T-helper 1 cell (primary cell): ENCODE measurements around the gene A4GALT.
"Not testable (repeated sequence)": the region's sequence is repeated elsewhere in the genome, so short reads cannot be mapped to it uniquely, and the experiment has no call there.

Experiments
- DNase-seq, 5 donors: peaks; one replicate each; pipeline ENCODE4 v3.0.0-alpha.2; 2012 to 2020

Gene A4GALT

DNA sequence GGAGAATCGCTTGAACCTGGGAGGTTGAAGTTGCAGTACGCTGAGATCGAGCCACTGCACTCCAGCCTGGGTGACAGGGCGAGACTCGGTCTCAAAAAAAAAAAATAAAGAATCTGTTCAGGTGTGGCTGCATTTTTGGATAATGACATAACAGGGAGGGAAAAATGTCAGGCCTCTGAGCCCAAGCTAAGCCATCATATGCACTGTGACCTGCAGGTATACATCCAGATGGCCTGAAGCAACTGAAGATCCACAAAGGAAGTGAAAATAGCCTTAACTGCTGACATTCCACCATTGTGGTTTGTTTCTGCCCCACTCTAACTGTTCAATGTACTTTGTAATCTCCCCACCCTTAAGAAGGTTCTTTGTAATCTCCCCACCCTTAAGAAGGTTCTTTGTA lies 19.6 kb upstream of the A4GALT start:
- not testable (repeated sequence) for DNase-seq

DNA sequence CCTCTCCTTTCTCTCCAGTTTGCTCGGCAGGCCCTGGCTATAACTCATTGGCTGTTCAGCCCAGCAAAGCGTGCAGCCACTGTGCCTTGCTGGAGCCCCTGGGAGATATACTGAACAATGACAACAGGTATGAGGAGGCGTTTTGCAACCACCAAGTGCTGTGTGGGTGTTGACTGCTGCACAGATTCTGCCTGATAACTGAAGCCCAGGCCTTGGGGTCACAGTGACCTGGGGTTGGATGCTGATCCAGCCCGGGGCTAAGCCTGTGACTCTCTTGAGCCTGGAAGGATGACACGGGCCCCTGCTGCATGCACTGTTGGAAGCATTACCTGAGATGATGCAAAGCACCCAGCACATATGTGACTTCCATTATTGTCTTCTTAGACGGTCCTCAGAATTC lies 13.7 kb upstream of the A4GALT start:
- no peak for DNase-seq

DNA sequence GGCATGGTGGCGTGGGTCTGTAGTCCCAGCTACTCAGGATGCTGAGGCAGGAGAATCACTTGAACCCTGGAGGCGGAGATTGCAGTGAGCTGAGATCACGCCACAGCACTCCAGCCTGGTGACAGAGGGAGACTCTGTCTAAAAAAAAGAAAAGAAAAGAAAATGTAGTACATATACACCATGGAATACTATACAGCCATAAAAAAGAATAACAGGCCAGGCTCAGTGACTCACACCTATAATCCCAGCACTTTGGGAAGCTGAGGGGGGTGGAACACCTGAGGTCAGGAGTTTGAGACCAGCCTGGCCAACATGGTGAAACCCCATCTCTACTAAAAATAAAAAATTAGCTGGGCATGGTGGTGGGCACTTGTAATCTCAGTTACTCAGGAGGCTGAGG lies 12.7 kb upstream of the A4GALT start:
- DNase-seq = not testable (repeated sequence)

DNA sequence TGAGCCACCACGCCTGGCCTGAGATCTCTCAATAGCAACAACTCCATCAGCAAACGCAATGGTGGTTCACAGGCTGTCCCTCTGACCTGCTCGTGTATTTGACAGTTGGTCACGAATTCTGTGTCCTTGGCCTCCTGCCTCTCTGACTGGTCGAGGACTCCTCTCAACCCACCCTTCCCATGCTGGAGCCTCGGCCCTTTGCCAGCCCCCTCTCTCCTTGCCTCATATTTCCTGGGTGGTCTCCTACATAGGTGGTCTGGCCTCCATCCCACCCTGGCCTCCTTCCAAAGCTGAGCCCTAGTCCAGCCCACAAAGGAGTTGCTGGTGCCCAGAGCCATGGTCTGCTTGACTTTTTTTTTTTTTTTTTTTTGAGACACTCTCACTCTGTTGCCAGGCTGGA lies 11.4 kb upstream of the A4GALT start:
- no peak for DNase-seq

DNA sequence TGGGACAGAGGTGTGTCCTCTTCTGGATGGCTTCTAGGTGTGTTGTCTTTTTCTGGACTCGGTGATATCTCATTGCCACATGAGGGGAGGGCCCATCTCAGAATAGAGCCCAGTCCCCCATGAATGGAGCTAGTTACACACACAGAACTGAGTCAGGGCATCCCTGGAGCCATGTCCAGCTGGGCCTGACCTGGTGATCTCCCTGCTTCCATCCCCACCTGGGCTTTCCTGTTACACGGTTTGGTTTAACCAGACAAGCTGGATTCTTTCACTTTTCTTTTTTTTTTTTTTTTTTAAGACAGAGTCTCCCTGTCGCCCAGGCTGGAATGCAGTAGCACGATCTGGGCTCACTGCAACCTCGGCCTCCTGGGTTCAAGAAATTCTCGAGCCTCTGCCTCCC lies 6.1 kb upstream of the A4GALT start:
- no peak for DNase-seq

DNA sequence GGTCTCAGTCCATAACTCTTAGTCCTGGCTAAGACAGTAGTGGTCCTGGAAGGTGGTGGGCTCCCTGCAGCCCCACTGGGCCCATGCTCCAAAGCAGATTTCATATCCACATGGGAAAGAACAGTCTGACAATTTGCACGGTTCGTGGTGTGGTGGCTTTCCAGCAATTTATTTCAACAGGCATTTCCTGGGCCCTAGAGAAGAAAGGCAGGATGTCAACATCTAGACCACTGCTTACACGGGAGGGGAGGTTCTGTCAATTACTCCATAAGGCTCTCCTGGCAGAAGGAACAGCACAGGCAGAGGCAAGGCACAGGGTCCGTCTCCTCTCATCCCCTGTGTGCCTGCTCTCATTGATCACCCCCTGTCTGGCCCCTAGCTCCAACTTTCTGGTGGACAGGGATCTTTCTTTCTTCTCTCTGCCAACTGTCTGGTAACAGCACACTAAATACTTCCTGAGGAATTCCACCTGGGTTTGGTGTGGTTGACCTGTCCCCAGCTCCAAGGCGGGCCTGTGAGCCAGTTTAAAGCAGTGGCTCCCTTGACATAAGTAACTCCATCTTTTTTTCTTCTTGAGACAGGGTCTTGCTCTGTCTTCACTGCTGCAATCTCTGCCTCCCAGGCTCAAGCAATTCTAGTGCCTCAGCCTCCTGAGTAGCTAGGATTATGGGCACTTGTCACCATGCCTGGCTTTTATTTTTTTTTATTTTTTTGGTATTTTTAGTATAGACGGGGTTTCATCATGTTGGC lies 5.1 kb upstream of the A4GALT start:
- DNase-seq = no peak

DNA sequence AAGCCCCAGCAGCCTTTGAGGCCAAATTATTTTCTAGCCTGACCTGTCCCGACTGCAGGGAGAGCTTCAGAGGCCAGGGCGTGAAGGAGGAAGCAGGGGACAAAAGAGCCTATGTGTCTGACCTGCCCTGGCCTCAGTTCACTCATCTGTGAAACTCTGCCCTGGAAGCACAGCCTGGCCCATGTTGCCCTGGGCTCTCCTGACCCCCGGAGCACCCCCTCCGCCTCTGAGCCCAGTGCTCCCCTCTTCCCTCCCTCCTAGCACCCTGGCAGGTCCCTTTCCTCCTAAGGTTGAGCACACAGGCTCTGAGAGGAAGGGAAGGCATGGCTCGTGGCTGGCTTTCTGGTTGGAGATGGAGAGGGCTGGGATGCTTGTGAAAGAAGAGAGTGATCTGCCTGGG lies 3.4 kb upstream of the A4GALT start:
- no peak for DNase-seq

DNA sequence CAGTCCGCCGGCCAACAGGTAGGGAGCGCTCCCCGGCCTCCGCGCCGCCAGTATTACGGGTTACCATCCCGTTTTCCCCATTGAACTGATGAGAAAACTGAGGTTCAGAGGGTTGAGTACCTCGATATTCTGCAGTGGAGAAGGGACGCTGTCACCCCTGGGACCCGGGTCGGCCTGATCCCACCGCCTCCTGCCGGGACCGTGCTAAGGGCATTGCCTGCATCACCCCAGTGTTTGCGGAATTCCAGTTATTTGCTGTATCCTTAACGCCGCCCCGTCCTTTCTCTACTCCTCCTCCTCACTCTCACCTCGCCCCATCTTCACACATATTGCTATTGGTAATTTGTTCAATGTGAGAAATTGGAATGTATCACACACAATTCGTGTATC lies 370 bp upstream of the A4GALT start:
- DNase-seq = no peak

DNA sequence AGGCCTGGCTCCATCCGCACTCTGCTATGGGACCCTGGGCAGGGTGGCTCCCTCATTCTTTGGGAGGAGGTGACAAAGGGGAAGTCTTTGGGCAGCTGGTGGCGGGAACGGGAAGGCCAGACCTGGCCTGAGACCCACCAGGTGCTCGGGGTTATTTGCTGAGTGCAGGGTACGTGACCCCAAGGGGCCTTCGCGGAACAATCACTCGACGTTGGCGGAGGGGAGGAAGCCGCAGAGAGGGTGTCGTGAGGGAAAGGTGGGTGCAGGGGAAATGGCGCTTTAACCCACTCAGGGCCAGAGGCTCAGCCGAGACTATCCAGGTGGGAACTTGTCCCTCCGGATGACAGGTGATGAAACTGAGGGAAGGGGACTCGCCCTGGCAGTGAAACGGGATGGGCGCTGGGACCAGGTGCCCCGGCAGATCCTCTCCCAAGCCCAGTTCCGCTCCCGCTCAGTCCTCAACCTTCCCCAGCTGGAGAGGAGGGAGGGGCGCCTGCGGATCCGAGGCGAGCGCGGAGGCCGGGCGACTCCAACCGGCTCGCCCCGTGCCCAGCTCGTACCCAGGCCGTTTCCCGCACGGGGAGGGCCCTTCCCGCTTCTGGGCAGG lies 911 bp downstream of the A4GALT start:
- no peak for DNase-seq

DNA sequence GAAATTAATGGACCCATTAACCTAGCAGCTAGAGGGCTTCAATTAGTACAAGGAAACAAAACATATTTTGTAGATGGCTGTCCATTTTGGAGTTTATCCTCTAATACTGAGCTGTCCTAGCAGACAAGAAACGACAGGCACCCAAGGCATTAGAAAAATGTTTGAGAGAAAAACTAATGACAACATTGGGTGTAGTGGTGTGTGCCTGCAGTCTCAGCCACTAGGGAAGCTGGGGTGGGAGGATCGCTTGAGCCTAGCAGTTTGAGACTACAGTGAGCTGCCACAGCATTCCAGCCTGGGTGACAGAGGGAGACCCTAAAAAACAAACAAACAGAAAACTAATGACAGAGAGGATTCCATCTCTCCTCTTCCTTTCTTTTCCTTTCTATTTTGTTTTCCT lies 1.5 kb downstream of the A4GALT start:
- no peak for DNase-seq

DNA sequence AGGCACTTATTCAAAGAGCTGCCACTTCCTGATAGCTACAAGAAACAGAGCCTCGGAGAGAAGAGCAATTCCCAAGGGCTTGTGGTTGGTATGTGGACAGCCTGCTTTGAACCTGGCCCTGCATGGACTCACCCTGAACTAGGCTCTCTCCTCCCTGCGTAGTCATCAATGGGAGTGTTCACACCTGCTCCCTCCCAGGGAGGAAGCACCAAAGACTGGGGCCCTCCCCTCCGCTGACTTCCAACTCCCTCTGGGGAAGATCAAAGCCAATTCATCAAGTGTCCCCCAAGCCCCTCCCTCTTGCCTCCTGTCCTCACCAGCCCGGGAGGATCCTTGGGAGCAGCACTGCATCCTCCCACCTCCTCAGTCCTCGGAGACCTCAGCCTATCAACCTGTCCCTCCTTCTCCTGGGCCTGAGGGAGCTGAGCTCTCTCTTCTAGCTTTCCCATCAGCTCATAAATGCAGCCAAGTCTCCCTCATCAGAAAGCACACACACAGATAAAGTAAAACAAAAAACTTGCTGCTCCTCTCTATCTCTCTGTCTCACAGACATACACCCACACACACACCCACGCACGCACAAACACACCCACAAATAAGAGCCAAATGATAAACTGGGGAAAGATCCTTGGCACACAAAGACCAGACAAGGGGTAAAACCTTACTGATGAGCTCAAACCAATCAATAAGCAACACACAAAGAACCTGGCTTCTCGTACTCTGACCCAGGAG lies 3.3 kb downstream of the A4GALT start:
- no peak for DNase-seq

DNA sequence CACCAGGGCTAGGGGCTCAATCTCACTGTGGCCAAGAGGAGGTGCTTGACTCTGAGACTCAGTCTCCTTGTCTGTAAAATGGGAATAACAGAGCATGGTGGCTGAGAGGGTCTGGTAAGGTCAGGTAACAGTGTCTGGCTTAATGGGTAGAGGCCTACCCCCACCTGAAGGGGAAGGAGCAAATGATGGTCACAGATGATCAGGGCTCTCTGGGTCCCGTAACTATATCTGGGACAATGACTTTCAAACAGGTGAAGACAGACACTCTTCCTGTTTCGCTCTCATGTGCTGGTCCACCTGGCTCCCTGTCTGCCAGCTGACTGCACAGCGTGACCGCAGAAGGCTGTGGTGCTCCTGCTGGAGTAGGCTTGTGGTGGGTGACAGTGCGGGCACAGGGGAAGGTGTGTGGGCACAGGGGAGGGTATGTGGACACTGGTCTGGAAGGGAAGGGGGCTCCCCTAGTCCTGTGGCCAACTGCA lies 4.0 kb downstream of the A4GALT start:
- no peak for DNase-seq

DNA sequence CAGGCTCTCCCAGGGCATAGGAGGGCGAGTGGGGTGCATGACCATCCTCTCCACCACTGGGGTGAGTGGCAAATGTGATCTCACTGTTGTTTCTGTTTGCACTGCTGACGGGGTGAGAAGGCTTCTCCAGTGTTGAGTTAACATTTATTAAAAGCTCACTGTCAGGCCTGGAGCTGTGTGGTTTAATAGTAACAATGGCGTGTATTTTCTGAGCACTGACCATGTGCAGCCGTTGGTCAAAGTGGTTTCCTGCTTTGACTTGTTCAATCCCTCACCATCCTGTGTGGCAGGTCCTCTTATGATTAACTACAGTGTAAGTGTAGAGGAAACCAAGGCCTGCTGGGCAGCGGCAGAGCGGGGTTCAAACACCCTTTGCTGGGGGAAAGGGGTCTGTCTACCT lies 4.4 kb downstream of the A4GALT start:
- DNase-seq = no peak

DNA sequence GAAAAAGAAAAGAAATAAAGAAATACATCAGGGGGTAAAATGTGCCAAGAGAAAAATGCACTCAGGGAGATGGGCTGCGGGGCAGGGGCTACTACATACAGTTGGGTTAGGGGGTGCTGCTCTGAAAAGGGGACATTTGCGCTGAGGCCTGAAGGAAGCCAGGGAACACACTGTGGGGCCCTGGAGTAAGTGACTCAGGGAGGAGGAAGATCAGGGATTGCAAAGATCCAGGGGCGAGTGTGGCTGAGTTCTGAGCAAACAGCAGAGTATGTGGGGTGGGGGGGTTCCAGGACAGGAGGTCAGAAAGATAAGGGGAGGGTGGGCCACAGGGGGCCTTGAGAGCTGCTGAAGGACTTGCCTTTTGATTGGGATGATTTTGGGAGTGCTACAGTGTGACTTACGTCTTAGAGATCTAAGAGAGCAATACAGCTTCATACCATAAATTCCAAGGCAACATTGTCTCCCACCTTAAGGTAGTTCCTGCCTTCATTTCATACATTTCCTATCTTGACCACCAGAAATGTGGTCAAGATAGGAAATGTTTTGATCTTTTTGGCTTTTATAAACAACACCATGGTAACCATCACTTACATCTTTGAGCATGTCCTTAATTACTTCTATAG lies 5.8 kb downstream of the A4GALT start:
- no peak for DNase-seq

DNA sequence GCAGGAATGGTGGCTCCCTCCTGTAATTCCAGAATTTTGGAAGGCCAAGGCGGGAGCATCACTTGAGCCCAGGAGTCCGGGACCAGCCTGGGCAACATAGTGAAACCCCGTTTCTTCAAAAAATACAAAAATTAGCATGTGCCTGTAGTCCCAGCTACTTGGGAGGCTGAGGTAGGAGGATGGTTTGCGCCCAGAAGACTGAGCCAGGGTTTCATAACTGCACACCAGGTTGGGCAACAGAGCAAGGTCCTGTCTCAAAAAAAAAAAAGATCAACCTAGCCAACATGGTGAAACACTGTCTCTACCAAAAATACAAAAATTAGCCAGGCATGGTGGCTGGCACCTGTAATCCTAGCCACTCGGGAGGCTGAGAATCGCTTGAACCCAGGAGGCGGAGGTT lies 6.4 kb downstream of the A4GALT start:
- no peak for DNase-seq

DNA sequence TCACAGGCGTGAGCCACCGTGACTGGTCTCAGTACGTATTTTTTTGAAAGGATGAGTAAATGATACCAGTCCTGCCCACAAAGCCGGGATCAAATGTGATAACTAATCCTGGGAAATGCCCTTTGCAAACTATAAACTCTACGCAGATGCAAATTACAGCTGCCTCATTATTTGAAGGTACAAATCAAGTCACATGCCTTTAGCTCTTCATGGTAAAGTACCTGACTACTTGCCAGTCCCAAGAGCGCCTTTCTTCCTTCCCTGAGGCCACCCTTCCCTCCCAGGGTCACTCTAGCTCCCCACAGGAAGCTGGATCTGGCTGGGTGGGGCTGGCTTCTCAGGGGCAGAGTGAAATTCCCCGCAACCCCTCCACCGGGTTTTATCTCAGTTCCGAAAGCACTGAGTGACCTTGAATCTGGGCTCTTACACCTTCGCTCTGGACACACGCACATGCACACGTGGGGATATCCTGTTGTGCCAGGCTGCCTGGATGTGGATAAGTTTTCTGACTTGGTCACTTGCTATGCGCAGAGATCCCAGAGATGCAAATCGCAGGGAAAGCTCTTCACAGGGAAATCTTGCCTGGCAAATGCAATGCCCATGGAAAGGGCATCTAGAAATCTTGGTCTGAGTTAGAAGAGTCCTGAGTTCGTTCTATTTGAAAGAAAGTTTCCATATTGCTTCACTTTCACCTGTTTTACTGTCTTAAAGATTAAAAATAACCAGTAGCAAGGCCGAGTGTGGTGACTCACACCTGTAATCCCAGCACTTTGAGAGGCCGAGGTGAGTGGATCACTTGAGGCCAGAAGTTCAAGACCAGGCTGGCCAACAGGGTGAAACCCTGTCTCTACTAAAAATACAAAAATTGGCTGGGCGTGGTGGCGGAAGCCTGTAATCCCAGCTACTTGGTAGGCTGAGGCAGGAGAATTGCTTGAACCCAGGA lies 8.5 kb downstream of the A4GALT start:
- no peak for DNase-seq

DNA sequence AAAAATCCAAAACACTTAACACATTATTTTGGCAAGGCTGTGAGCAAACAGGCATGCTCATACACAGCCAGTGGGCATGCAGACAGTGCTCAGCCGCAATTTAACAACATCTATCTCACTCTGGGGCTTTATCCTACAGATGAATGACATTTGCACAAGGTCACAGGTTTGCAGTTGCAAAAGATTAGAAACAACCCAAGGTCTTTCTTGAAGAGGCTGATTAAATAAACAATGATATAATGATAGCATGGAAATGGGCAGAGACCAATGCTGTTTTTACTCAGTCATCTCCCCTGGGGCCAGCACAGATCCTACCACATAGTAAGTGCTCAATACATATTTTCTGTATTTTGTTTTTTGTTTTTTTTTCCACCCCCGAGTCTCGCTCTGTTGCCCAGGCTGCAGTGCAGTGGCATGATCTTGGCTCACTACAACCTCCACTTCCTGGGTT lies 9.4 kb downstream of the A4GALT start:
- no peak for DNase-seq

DNA sequence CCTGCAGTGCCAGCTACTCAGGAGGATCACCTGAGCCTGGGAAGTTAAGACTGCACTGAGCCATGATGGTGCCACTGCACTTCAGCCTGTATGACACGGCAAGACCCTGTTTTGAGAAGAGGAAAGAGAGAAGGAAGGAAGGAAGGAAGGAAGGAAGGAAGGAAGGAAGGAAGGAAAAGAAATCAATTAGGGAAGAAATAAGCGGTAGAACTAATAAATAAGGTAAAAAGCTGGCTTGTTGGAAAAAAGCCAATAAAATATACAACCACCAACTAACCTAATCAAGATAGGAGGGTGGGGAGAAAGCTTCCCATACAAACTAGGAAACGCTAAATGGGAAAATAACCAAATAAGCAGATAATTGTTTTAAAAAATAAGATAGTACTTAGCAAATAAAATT lies 12.3 kb downstream of the A4GALT start:
- no peak for DNase-seq

DNA sequence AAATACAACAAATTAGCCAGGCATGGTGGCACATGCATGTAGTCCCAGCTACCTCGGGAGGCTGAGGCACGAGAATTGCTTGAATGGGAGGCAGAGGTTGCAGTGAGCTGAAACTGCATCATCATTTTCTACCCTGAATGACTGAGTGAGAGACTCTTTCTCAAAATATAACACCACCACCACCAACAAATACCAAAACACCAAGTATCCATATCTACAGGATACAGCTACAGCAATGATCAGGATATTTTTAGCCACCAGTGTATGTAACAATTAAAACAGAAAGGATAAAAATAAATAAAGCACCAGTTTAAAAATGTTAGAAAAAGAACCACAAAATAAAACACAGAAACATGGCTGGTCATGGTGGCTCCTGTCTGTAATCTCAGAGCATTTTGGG lies 13.2 kb downstream of the A4GALT start:
- no peak for DNase-seq

DNA sequence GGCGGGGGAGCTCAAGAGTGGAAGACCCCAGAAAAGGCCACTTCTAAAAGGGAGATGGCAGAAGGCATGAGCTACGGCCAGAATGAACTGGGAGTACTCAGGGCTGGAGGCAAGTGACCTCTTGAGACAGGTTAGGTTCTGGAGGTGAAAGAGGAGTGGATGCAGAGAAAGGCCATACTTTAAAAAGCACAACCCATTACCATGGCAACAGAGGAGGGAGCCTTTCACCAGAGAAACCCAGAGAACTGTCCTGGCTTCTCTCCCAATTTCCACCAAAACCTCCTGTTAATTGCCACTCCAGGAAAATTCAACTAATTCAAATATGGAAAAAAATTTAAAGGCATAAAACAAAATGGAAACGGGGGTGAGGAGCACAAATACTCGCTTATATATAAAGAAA lies 15.8 kb downstream of the A4GALT start:
- no peak for DNase-seq

DNA sequence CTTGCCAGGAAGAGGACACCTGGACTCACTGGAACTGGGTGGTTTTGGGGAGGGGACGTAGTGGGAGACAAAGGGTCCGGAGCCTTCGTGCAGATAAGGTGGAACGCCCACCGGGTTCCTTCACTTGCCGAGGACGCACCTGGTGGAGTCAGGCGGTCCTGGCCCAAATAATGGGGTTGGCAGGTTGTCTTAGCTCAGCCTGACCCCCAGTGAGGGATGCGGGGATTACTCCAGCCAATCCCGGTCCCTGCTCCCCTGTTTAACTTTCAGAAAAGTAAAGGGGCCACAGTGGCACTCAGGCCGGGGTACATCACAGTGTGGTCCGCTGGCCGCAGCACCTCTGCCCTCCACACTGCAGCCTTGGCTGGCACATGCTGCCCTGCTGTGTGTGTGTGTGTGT lies 18.0 kb downstream of the A4GALT start:
- DNase-seq = no peak

DNA sequence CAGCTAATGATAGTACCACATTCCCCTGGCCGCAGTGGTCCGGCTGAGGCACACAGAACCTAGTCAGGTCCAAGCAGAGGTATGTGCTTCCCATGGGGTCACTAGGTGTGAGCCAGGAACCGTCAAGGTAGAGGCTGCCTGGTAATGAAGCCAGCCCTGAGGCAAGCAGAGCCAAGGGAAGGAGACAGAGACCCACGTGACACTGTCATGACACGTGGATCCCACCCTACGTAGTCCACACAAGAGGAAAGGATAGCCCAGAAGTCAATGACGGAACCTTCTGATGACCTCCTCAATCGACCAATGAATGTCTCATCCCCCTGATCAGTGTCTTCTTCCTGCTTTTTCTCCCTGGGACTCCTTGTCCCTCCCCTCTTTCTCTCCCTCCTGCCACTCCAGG lies 19.0 kb downstream of the A4GALT start:
- DNase-seq = no peak
